BE2C (cell line): Measurements from ENCODE around the gene USP4.
"Not testable (repeated sequence)": the region's sequence is repeated elsewhere in the genome, so short reads cannot be mapped to it uniquely, and the experiment has no call there.

Experiments used
- DNase-seq: peaks from one replicate; pipeline ENCODE4 v3.0.0-alpha.2; 2020
- H3K27me3 ChIP-seq: fragments of 250-450 bp; sonication (Bioruptor Pico); 2 replicates; pipeline ENCODE4 v1.5.1; 2020; ENCODE audit warnings: mild to moderate bottlenecking
- H3K36me3 ChIP-seq: fragments of 250-450 bp; sonication (Bioruptor Pico); 2 replicates; pipeline ENCODE4 v1.5.1; 2020; ENCODE audit warnings: mild to moderate bottlenecking
- H3K4me1 ChIP-seq: fragments of 250-450 bp; sonication (Bioruptor Pico); 2 replicates; pipeline ENCODE4 v1.5.1; 2020
- H3K4me3 ChIP-seq: 2 replicates; pipeline ENCODE4 v1.5.1; 2011; ENCODE audit warnings: low read depth, low read length
- H3K9me3 ChIP-seq: fragments of 250-450 bp; sonication (Bioruptor Pico); 2 replicates; pipeline ENCODE4 v1.5.1; 2020
- CTCF ChIP-seq: IDR thresholded peaks from 2 replicates; pipeline ENCODE4 v1.5.1; 2012; ENCODE audit warnings: mild to moderate bottlenecking, low read depth, low read length

Gene USP4

GRCh38 chr3:49352281-49352680 lies 12.4 kb upstream of the USP4 start:
- H3K9me3 ChIP-seq, result no peaks in the 10 kb centered on the region
- DNase-seq, result no peak
- H3K4me3 ChIP-seq, result no peak overlapping the region
- no peaks in the 10 kb centered on the region for H3K27me3 ChIP-seq
- H3K4me1 ChIP-seq, result no peaks in the 10 kb centered on the region
- peaks cover 7% of the 10 kb centered on the region for H3K36me3 ChIP-seq
- no peak for TF ChIP-seq CTCF

- Histone ChIP-seq H3K27me3 (no peaks in the 10 kb centered on the region), H3K4me1 (no peaks in the 10 kb centered on the region)
Measured at GRCh38 chr3:49351521-49352011, 11.7 kb upstream of the USP4 start.

GRCh38 chr3:49349348-49350114 lies 9.7 kb upstream of the USP4 start:
- no peak for TF ChIP-seq CTCF
- H3K4me3 ChIP-seq, result no peak overlapping the region
- no peaks in the 10 kb centered on the region for H3K4me1 ChIP-seq
- H3K27me3 ChIP-seq, result no peaks in the 10 kb centered on the region
- H3K36me3 ChIP-seq, result no peaks in the 10 kb centered on the region
- no peaks in the 10 kb centered on the region for H3K9me3 ChIP-seq
- DNase-seq, result no peak

More at GRCh38 chr3:49351521-49352011, 11.7 kb upstream of the USP4 start:
- H3K4me3 ChIP-seq, result no peak overlapping the region
- DNase-seq, result no peak
- no peaks in the 10 kb centered on the region for H3K9me3 ChIP-seq
- TF ChIP-seq CTCF, result no peak
- peaks cover 5% of the 10 kb centered on the region for H3K36me3 ChIP-seq

GRCh38 chr3:49348361-49348760 lies 8.5 kb upstream of the USP4 start:
- not testable (repeated sequence) for H3K4me1 ChIP-seq, DNase-seq, H3K36me3 ChIP-seq, H3K9me3 ChIP-seq, H3K4me3 ChIP-seq, H3K27me3 ChIP-seq

- no peak for TF ChIP-seq CTCF
- H3K36me3 ChIP-seq, result no peaks in the 10 kb centered on the region
- no peaks in the 10 kb centered on the region for H3K4me1 ChIP-seq
Measured at GRCh38 chr3:49346797-49347251, 7.0 kb upstream of the USP4 start.

GRCh38 chr3:49343163-49343562 lies 3.3 kb upstream of the USP4 start:
- H3K36me3 ChIP-seq, result no peaks in the 10 kb centered on the region
- no peaks in the 10 kb centered on the region for H3K4me1 ChIP-seq
- no peak for DNase-seq

More at GRCh38 chr3:49346797-49347251, 7.0 kb upstream of the USP4 start:
- no peak for DNase-seq
- no peaks in the 10 kb centered on the region for H3K27me3 ChIP-seq
- no peaks in the 10 kb centered on the region for H3K9me3 ChIP-seq
- H3K4me3 ChIP-seq, result no peak overlapping the region

More at GRCh38 chr3:49343163-49343562, 3.3 kb upstream of the USP4 start:
- H3K27me3 ChIP-seq, result no peaks in the 10 kb centered on the region
- TF ChIP-seq CTCF, result no peak
- no peak overlapping the region for H3K4me3 ChIP-seq
- no peaks in the 10 kb centered on the region for H3K9me3 ChIP-seq
